Skin epidermis (tissue), 12 donors: ENCODE data around the gene ELL.
"Not testable (repeated sequence)": the region's sequence is repeated elsewhere in the genome, so short reads cannot be mapped to it uniquely, and the experiment has no call there.

Source experiments
- H3K27ac ChIP-seq, 21 experiments: fragments of 200-600 bp; sonication (generic) in 11 of 21; one replicate each; pipeline ENCODE4 v1.5.0; 2020; ENCODE audit warnings: mild to moderate bottlenecking in 3 of 21, inconsistent platforms in 2 of 21, moderate library complexity in 2 of 21
- H3K4me3 ChIP-seq, 7 experiments: fragments of 200-600 bp; sonication (generic) in 2 of 7; one replicate each; pipeline ENCODE4 v1.5.0; 2020; ENCODE audit warnings: inconsistent platforms in 2 of 7, mild to moderate bottlenecking in 2 of 7, moderate library complexity in 1 of 7

The ELL gene

GRCh38 chr19:18420930-18421329 is 100.9 kb downstream of the ELL start:
- H3K27ac ChIP-seq = peak overlapping the region in 13 of 21 experiments; percentile 43 to 95 (median 88)
- peak overlapping the region in 3 of 7 experiments; percentile 65 to 71 (median 65) for H3K4me3 ChIP-seq

GRCh38 chr19:18419699-18420460 is 102.0 kb downstream of the ELL start:
- peak overlapping the region; percentile 54 to 71 (median 65) for H3K4me3 ChIP-seq
- H3K27ac ChIP-seq = peak overlapping the region in 20 of 21 experiments; percentile 28 to 95 (median 88)

- H3K4me3 ChIP-seq = peak within 1 kb of the TSS; percentile 54 to 71 (median 65)
- H3K27ac ChIP-seq = peak within 1 kb of the TSS; percentile 69 to 95 (median 88)
These were observed 102.6 kb downstream of the ELL start, which contains the start of gene SSBP4 for GRCh38 chr19:18419195-18419698. Gene SSBP4 (plus strand): TSS chr19:18419398. CDS start chr19:18419649, 251 bp downstream.

- Histone ChIP-seq H3K4me3 (peak overlapping the region; percentile 54 to 71 (median 65)), H3K27ac (peak overlapping the region in 20 of 21 experiments; percentile 30 to 95 (median 88))
These were observed 103.2 kb downstream of the ELL start for GRCh38 chr19:18418483-18419194.

GRCh38 chr19:18418029-18418482 is 103.8 kb downstream of the ELL start:
- Histone ChIP-seq H3K4me3 (peak overlapping the region; percentile 1 to 65 (median 22)), H3K27ac (peak overlapping the region in 20 of 21 experiments; percentile 73 to 95 (median 88))

- Histone ChIP-seq H3K4me3 (peak overlapping the region; percentile 1 to 65 (median 22)), H3K27ac (peak overlapping the region; percentile 52 to 95 (median 88))
These were observed 104.4 kb downstream of the ELL start for GRCh38 chr19:18417250-18418028.

GRCh38 chr19:18416778-18417249 is 105.1 kb downstream of the ELL start:
- Histone ChIP-seq H3K4me3 (peak overlapping the region; percentile 1 to 65 (median 22)), H3K27ac (peak overlapping the region; percentile 52 to 95 (median 88))

- Histone ChIP-seq H3K27ac (peak overlapping the region; percentile 37 to 95 (median 88)), H3K4me3 (peak overlapping the region; percentile 3 to 33 (median 12))
These were observed 106.5 kb downstream of the ELL start for GRCh38 chr19:18415178-18415867.

- H3K4me3 ChIP-seq = peak overlapping the region in 5 of 7 experiments; percentile 3 to 33 (median 16)
- peak overlapping the region in 20 of 21 experiments; percentile 46 to 95 (median 88) for H3K27ac ChIP-seq
These were observed 107.2 kb downstream of the ELL start for GRCh38 chr19:18414504-18415177.

GRCh38 chr19:18412610-18413239 is 109.1 kb downstream of the ELL start:
- Histone ChIP-seq H3K27ac (no peak overlapping the region), H3K4me3 (no peak overlapping the region)

- H3K27ac ChIP-seq = no peak overlapping the region
- H3K4me3 ChIP-seq = no peak overlapping the region
These were observed 113.8 kb downstream of the ELL start for GRCh38 chr19:18408053-18408476.

- H3K4me3 ChIP-seq = no peak overlapping the region
- no peak overlapping the region for H3K27ac ChIP-seq
These were observed 115.1 kb downstream of the ELL start for GRCh38 chr19:18406749-18407148.

GRCh38 chr19:18405754-18406153 is 116.1 kb downstream of the ELL start:
- not testable (repeated sequence) for H3K27ac ChIP-seq, H3K4me3 ChIP-seq

- peak overlapping the region in 10 of 21 experiments; percentile 0 to 68 (median 50) for H3K27ac ChIP-seq
- not testable (repeated sequence) for H3K4me3 ChIP-seq
These were observed 119.2 kb downstream of the ELL start for GRCh38 chr19:18402455-18403248.

- peak overlapping the region in 10 of 21 experiments; percentile 13 to 68 (median 50) for H3K27ac ChIP-seq
These were observed 120.2 kb downstream of the ELL start for GRCh38 chr19:18401580-18402112.

GRCh38 chr19:18399008-18399407 is 122.9 kb downstream of the ELL start:
- Histone ChIP-seq H3K4me3 (no peak overlapping the region), H3K27ac (peak overlapping the region in 2 of 21 experiments; percentile 21 to 22)

More at GRCh38 chr19:18401580-18402112, 120.2 kb downstream of the ELL start:
- no peak overlapping the region for H3K4me3 ChIP-seq
